ENCODE measurements around the gene SOX8. TPM values are rescaled to one million over a fixed set of nuclear protein-coding genes. Genes with fewer than 3 reads are reported as not detected.

The SOX8 gene
- total and polyA plus RNA-seq, 2 experiments from 2014 or later = 5.7 to 26.2 TPM

GRCh38 chr16:984736-985636 is 3.4 kb downstream of the SOX8 start:
- H3K4me1 ChIP-seq (ENCODE audit: insufficient read depth) = no peaks in the 10 kb centered on the region
- H3F3A ChIP-seq (replicated peaks; ENCODE audit: low read depth) = no peaks in the 10 kb centered on the region
- H3K36me3 ChIP-seq (ENCODE audit: insufficient read depth) = no peaks in the 10 kb centered on the region
- H3K9me2 ChIP-seq (ENCODE audit: insufficient read depth) = no peaks in the 10 kb centered on the region
- DNase-seq (ENCODE audit: low spot score) (no peak), ATAC-seq (no peak)
- Mint-ChIP-seq H3K4me3 (no peak overlapping the region), H3K4me1 (peaks cover 4% of the 10 kb centered on the region; the same call in 2 of the 3 replicates), H3K36me3 (ENCODE audit: low read depth) (peaks cover 3% of the 10 kb centered on the region; the same call in 1 of the 3 replicates), H3K27me3 (ENCODE audit: insufficient read depth, low read depth, poor library complexity) (peaks cover 15% of the 10 kb centered on the region), H3K27ac (no peak overlapping the region), H3K9me3 (no peaks in the 10 kb centered on the region)
- TF ChIP-seq EZH2 (IDR thresholded peaks at IDR 0.05; ENCODE audit: low read depth, unreplicated experiment) (no peak), ETS1 (IDR thresholded peaks at IDR 0.05) (no peak), ZNF331 (CRISPR knock-in tag; IDR thresholded peaks at IDR 0.05; ENCODE audit: low read depth) (no peak), ZNF114 (CRISPR knock-in tag; IDR thresholded peaks at IDR 0.05) (no peak), ZNF462 (CRISPR knock-in tag; IDR thresholded peaks at IDR 0.05) (no peak), POLR2AphosphoS5 (IDR thresholded peaks at IDR 0.05; ENCODE audit: low read depth) (no peak), CTCF (conservative IDR thresholded peaks at IDR 0.05; ENCODE audit: low read depth in 2 of 2) (no peak), CREB1 (CRISPR knock-in tag; IDR thresholded peaks at IDR 0.05; ENCODE audit: low read depth) (no peak), JUNB (IDR thresholded peaks at IDR 0.05; ENCODE audit: unreplicated experiment) (no peak), NANOG (IDR thresholded peaks at IDR 0.05; ENCODE audit: borderline replicate concordance) (no peak), EZH2phosphoT487 (IDR thresholded peaks at IDR 0.05; ENCODE audit: unreplicated experiment) (no peak), REST (IDR thresholded peaks at IDR 0.05; ENCODE audit: unreplicated experiment) (no peak), STAT1 (IDR thresholded peaks at IDR 0.05; ENCODE audit: unreplicated experiment) (no peak)
- no peaks in the 10 kb centered on the region for H3K79me2 ChIP-seq (replicated peaks; ENCODE audit: insufficient read depth)
- peaks cover 17% of the 10 kb centered on the region for H3K27me3 ChIP-seq (ENCODE audit: insufficient read depth)
- H3K27ac ChIP-seq (ENCODE audit: low read depth) = no peak overlapping the region
- no peak overlapping the region for H3K4me3 ChIP-seq
- no peak overlapping the region for H2AFZ ChIP-seq
- no peak overlapping the region for H3K4me2 ChIP-seq
- H4K20me1 ChIP-seq (replicated peaks; ENCODE audit: insufficient read depth) = no peaks in the 10 kb centered on the region; the same call in 1 of the 2 replicates
